ENCODE results near the gene FCRLA.

FCRLA gene

DNA sequence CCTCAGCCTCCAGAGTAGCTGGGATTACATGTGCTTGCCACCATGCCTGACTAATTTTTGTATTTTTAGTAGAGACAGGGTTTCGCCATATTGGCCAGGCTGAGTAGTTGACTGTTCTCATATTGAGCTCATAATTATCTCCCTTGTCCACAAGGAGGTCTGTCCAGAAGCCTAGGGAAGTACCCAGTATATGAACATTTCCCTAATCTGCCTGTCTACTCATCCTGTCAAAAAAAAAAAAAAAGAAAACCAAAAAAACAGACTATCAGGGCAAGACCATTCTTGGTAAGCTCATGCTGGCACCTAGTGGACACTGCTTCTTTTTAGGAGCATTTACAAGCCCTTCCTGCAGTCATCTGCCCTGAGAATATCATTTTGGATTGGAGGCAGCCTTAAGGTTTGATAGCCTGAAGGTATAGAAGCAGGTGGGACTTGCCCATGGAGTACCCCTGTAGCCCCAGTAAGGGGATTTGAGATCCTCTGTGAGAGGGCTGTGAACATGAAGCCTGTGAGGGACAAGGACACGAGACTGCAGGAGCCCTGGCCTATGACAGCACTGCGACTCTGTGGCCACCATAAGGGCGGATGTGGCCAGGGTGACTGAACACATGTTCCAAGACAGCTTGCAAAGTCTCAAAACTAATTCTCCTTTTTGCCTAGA is 31.7 kb downstream of the FCRLA start:
- Histone ChIP-seq H3K27ac (ENCODE audit: low read depth, low read length) (no peak overlapping the region), H3K4me1 (ENCODE audit: insufficient read depth, low read length) (no peaks in the 10 kb centered on the region), H3K27me3 (ENCODE audit: control insufficient read depth in 1 of 2, insufficient read depth in 2 of 2, low read length in 2 of 2) (no peaks in the 10 kb centered on the region), H3K36me3 (ENCODE audit: insufficient read depth, low read length) (no peaks in the 10 kb centered on the region), H3K4me3 (ENCODE audit: low read depth in 1 of 2, low read length in 2 of 2) (no peak overlapping the region), H3K9me3 (ENCODE audit: low read length) (no peaks in the 10 kb centered on the region), H3K9ac (ENCODE audit: low read length) (no peak overlapping the region)

DNA sequence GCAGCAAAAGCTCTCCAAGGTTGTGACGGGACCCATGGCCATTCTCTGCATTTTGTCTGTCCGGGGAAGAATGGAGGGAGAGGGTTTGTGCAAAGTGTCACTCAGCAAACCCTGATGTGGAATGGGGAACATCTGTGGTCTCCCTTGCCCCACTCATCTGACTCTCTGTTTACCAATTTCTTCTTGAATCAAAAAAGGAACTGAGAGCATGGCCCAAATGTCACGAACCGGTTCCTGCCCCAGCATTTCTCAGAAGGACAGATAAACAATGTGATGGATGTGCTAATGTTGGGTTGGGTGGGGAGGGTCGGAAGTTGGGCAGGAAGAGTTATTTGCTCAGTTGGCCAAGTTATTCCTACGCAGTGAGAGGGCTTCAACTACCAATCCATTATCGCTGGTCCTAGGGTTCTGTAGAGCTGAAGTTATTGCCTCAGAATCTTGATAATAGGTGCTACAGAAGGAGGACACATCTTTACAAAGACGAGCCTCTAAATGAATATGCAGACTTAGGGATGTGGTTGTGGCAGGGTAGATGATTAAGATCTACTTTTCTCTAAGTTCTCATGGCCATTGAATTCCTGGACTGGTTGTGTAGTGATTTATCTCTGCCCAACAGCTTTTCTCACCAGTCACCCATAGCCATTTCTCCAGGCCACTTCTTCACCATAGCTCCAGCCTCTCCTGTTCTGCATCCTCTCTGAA is 33.0 kb downstream of the FCRLA start:
- no peak overlapping the region for H3K27ac ChIP-seq (ENCODE audit: low read depth, low read length)
- H3K4me3 ChIP-seq (ENCODE audit: low read depth in 1 of 2, low read length in 2 of 2) = no peak overlapping the region
- H3K27me3 ChIP-seq (ENCODE audit: control insufficient read depth in 1 of 2, insufficient read depth in 2 of 2, low read length in 2 of 2) = no peaks in the 10 kb centered on the region
- H3K9ac ChIP-seq (ENCODE audit: low read length) = no peak overlapping the region
- no peaks in the 10 kb centered on the region for H3K9me3 ChIP-seq (ENCODE audit: low read length)
- no peaks in the 10 kb centered on the region for H3K36me3 ChIP-seq (ENCODE audit: insufficient read depth, low read length)
- no peaks in the 10 kb centered on the region for H3K4me1 ChIP-seq (ENCODE audit: insufficient read depth, low read length)

DNA sequence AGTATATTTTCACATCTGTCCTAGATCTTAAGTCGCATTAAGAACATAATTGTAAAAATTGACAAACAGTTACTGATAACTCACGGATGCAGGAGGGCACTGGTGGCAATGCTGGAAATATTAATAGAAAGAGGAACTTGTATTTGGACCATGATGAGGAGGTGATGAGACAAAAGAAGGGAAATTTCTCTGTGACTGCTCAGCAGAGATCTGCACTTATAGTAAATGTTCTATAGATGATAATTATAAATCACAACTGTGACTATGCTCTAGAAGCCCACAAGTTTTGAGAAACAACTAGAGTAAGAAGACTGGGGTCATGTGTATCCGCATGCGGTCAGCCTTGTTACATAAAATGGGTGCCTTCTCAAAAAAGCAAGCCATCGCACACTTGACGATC is 33.9 kb downstream of the FCRLA start:
- Histone ChIP-seq H3K9me3 (ENCODE audit: low read length) (no peaks in the 10 kb centered on the region), H3K4me1 (ENCODE audit: insufficient read depth, low read length) (no peaks in the 10 kb centered on the region), H3K4me3 (ENCODE audit: low read depth in 1 of 2, low read length in 2 of 2) (no peak overlapping the region), H3K27ac (ENCODE audit: low read depth, low read length) (no peak overlapping the region), H3K36me3 (ENCODE audit: insufficient read depth, low read length) (no peaks in the 10 kb centered on the region), H3K9ac (ENCODE audit: low read length) (no peak overlapping the region), H3K27me3 (ENCODE audit: control insufficient read depth in 1 of 2, insufficient read depth in 2 of 2, low read length in 2 of 2) (no peaks in the 10 kb centered on the region)

DNA sequence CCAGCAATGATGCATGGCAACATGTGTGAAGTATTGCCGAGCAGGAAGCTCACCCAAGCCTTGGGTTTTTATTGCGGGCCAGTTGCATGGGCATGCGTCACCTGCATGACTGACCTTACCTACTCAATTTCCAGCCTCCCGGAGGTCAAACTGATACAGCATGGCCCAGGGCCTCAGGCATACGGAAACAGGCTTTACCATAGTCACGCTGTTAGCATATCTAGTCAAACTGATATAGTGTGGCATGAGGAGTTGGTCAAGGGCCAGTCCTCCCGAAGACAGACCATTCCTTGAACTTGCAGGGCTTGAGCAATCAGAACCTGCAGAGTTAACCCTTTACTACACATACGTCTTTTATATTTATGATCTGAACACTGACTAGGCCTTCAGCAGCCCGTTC is 36.2 kb downstream of the FCRLA start:
- H3K9me3 ChIP-seq (ENCODE audit: low read length) = no peaks in the 10 kb centered on the region
- no peak overlapping the region for H3K27ac ChIP-seq (ENCODE audit: low read depth, low read length)
- no peak overlapping the region for H3K4me3 ChIP-seq (ENCODE audit: low read depth in 1 of 2, low read length in 2 of 2)
- H3K36me3 ChIP-seq (ENCODE audit: insufficient read depth, low read length) = no peaks in the 10 kb centered on the region
- H3K9ac ChIP-seq (ENCODE audit: low read length) = no peak overlapping the region
- no peaks in the 10 kb centered on the region for H3K4me1 ChIP-seq (ENCODE audit: insufficient read depth, low read length)
- no peaks in the 10 kb centered on the region for H3K27me3 ChIP-seq (ENCODE audit: control insufficient read depth in 1 of 2, insufficient read depth in 2 of 2, low read length in 2 of 2)

DNA sequence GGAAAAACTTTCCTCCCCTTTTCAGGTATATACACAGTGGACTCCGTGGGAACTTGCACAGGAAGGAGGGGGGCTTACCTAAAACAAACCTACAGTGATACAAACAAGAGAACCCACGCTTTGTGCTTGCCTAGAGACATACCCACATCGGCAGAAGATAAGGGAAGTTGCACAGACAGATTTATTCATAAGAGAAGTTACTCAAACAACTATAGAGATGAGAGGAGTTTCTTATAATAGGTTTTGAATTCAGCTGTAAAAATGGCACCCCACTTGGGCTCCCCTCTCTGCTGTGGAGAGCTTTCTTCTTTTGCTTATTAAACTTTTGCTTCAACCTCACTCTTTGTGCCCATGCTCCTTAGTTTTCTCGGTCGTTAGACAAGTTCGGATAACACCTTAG is 40.8 kb downstream of the FCRLA start:
- H3K9me3 ChIP-seq (ENCODE audit: low read length) = no peaks in the 10 kb centered on the region
- no peak overlapping the region for H3K4me3 ChIP-seq (ENCODE audit: low read depth in 1 of 2, low read length in 2 of 2)

DNA sequence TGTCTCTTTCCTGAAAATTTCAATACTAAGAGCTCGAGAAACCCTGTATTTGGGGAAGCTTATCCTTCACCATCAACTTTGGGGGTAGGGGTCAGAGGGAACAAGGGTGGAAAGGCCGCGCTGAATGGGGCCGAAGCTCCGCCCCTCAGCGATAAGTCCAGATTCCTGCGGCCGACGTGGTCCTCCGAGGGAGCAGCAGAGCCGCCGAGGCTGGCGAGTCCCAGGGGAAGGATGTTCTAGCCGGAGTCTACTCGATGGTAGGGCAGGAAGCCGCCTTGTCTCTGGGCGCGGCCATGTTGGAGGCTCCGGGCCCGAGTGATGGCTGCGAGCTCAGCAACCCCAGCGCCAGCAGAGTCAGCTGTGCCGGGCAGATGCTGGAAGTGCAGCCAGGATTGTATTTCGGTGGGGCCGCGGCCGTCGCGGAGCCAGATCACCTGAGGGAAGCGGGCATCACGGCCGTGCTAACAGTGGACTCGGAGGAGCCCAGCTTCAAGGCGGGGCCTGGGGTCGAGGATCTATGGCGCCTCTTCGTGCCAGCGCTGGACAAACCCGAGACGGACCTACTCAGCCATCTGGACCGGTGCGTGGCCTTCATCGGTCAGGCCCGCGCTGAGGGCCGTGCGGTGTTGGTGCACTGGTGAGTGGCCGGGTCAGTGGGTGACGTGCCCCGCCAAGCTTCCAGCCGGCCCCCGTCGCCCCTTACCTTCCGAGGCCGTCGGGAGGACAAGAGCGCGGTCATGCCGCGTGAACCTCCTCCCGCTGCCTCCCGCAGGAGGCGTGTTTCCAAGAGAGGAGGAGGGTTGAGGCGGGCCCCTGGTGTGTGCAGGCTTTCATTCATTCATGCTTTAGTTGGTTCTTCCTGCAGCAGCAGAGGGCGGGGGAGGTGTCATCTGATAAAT is 42.7 kb downstream of the FCRLA start, which contains the start of gene DUSP12:
TSS of gene DUSP12 (plus strand) at position 278 of the 899 bp plus-strand sequence. CDS start at position 294, 16 bp downstream.
- Histone ChIP-seq H3K4me1 (ENCODE audit: insufficient read depth, low read length) (peaks cover 12% of the 10 kb centered on the region), H3K4me3 (ENCODE audit: low read depth in 1 of 2, low read length in 2 of 2) (peak within 1 kb of the TSS; percentile 77 to 80), H3K27me3 (ENCODE audit: control insufficient read depth in 1 of 2, insufficient read depth in 2 of 2, low read length in 2 of 2) (no peaks in the 10 kb centered on the region), H3K9me3 (ENCODE audit: low read length) (no peaks in the 10 kb centered on the region), H3K9ac (ENCODE audit: low read length) (peak within 1 kb of the TSS; percentile 54), H3K27ac (ENCODE audit: low read depth, low read length) (peak within 1 kb of the TSS; percentile 83), H3K36me3 (ENCODE audit: insufficient read depth, low read length) (peaks cover 25% of the 10 kb centered on the region)

More for the DNA sequence above, 40.8 kb downstream of the FCRLA start:
- H3K9ac ChIP-seq (ENCODE audit: low read length) = no peak overlapping the region
- peaks cover 12% of the 10 kb centered on the region for H3K4me1 ChIP-seq (ENCODE audit: insufficient read depth, low read length)
- H3K27me3 ChIP-seq (ENCODE audit: control insufficient read depth in 1 of 2, insufficient read depth in 2 of 2, low read length in 2 of 2) = no peaks in the 10 kb centered on the region
- H3K36me3 ChIP-seq (ENCODE audit: insufficient read depth, low read length) = peaks cover 11% of the 10 kb centered on the region
- no peak overlapping the region for H3K27ac ChIP-seq (ENCODE audit: low read depth, low read length)

DNA sequence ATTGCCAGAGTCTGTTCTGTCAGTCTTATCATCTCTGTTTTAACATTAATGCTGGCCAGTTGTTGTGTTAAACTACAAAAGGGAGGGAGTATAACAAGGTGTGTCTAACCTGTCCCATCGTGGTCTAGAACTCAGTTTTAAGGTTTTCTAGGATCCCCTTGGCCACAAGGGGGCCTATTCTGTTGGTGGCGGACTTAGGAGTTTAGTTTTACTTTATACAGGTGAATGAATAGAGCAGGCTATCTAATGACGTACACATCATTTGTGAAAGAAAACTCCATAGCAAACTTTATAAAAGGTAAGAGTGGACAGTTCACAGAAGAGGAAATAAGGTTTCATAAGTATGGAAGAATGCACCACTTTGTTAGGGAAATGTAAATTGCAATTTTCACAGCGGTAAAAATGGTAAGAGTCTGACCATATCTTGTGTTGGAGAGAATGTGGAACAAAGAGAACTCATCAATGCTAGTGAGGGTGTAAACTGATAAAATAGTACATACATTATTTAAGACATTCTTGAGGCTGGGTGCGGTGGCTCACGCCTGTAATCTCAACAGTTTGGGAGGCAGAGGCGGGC is 56.6 kb downstream of the FCRLA start:
- no peak overlapping the region for H3K27ac ChIP-seq (ENCODE audit: low read depth, low read length)
- H3K9me3 ChIP-seq (ENCODE audit: low read length) = no peaks in the 10 kb centered on the region
- H3K9ac ChIP-seq (ENCODE audit: low read length) = no peak overlapping the region
- H3K4me1 ChIP-seq (ENCODE audit: insufficient read depth, low read length) = peaks cover 15% of the 10 kb centered on the region
- H3K4me3 ChIP-seq (ENCODE audit: low read depth in 1 of 2, low read length in 2 of 2) = no peak overlapping the region
- no peaks in the 10 kb centered on the region for H3K36me3 ChIP-seq (ENCODE audit: insufficient read depth, low read length)
- no peaks in the 10 kb centered on the region for H3K27me3 ChIP-seq (ENCODE audit: control insufficient read depth in 1 of 2, insufficient read depth in 2 of 2, low read length in 2 of 2)
